C1 segment of cervical spinal cord (tissue), 14 donors: ENCODE data around the gene OS9.

Experiments
- DNase-seq, 14 donors: peaks; one replicate each; lab custom pipeline; 2025; lab: John Stamatoyannopoulos, UW

OS9 gene

DNA sequence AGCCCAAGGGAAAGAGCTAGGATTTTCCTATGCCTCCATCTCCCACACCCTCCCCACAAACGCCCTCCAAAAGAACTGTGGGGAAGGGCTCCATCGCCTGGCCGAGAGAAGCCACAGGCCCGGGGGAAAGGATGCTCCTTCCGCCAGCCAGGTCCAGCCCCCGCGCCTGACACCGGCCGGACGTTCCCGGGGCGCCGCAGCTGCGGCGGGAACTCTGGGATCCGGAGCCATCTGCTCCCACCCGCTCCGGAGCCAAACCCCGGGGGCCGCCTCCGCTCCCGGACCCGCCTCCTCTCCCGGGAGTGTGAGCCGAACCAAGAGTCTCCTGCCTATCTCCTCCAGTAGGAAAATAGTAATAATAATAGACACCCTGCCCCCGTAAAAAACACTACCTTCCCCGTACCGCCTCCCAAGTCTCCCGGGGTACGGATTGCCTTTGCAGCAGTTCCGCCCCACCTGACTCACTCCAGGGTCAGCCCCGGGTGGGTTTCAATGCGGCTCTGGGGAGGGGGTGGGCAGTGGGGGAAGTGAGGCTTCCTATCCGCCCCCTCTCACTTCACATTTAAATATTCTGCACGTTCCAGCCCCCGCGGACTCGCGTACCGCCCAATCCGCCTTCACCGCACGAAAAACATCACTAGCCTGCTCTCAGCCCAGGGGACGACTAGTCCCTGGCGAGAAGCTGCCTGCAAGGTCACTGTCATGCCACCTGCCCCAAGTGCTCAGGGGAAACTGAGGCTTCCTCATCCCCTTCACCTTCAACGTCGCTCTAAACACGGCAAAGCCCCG lies 42.2 kb downstream of the OS9 start:
- peak in 6 of 14 donors; percentile 13 to 94 (median 25) for DNase-seq

DNA sequence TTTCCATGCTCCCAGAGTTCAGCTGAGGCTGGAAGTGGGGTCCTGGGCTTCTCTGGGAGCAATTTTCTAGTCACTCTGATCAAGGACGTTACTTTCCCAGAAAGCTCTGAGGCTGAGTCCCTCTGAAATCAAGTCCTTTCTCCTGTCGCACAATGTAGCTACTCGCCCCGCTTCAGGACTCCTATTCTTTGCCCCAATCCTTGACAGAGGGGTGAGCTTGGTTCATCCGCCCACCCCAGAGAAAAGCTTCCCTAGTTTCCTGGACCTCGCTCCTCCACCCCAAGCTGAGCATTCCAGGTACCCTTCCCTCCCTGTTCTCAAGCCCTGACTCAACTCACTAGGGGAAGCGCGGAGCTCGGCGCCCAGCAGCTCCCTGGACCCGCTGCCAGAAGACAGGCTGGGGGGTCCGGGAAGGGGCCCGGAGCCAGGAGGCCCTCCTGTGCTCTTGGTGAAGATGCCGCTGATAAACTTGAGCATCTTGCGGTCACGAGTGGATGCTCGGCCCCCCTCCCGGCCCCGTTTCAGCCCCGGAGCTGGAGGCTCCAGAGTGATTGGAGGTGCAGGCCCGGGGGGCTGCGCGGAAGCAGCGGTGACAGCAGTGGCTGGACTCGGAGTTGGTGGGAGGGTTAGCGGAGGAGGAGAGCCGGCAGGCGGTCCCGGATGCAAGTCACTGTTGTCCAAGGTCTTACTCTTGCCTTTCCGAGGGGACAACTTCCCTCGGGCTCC lies 43.0 kb downstream of the OS9 start:
- peak in 1 of 14 donors; percentile 57 for DNase-seq

DNA sequence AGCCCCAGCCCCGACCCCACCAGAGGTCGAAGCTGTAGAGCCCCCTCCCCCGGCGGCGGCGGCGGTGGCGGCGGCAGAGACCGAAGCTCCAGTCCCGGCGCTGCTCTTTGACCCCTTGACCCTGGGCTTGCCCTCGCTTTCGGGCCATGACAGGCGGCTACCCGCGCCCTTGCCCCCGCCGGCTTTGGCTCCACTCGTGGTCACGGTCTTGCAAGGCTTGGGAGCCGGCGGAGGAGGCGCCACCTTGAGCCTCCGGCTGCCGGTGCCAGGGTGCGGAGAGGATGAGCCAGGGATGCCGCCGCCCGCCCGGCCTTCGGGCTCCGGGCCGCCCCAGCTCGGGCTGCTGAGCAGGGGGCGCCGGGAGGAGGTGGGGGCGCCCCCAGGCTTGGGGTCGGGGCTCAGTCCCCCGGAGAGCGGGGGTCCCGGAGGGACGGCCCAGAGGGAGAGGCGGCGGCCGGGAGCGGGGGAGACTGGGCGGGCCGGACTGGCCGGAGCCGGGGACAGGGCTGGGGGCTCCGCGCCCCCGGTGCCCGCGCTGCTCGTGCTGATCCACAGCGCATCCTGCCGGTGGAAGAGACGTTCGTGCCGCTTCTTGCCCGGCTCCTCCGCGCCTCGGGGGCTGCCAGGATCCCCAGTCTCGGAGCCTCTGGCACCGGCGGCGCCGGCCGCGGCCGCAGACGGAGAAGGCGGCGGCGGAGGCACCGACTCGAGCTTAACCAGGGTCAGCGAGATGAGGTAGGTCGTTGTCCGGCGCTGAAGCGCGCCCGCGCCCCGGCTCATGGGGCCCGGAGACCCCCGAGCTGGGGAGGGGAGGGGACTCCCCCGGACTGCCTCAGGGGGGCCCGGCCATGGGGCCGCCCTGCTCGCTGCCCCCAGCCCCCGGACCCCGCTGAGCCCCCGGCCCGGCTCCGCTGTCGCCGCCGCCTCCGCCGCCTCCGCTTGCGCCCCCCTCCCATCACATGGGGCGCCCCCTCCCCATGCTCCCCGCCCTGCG lies 43.8 kb downstream of the OS9 start:
- no peak for DNase-seq

GRCh38 chr12:57738661-57739237 lies 44.8 kb downstream of the OS9 start, which contains the start of gene AGAP2:
AGAP2 (minus strand) TSS chr12:57738742; CDS start chr12:57738246, 496 bp downstream.
- peak in 2 of 14 donors; percentile 10 to 80 for DNase-seq

- DNase-seq: no peak
These were observed 45.5 kb downstream of the OS9 start for GRCh38 chr12:57739387-57739786.

DNA sequence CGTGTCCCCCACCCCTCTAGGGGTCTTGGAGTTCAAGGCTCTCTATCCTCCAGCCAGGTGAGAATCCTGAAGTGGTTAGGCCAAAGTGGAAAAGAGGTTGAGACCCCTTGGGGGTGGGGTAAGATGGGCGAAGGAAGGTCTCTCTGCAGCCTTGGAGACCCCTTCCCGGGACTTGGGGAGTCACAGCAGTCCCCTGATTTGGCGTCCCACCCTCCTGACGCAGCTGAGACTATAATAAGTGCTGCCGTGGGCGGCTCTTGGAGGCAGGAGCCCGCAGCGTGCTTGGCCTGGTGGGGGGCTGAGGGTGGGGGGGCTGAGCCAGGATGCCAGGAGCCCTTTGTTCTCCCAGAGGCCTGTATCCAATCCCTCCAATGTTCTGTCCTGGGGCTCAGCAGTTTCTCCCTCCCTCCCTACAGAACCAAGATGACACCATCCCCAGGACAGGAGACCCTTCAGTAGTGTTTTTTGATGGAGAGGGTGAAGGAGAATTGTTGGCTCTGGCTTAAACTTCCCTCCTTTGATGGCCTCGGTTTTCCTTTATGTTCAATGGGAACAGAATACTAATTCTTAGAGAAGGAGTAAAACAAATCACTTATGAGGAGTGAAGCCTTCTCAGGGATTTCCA lies 46.1 kb downstream of the OS9 start:
- DNase-seq: no peak

GRCh38 chr12:57740656-57741412 lies 46.9 kb downstream of the OS9 start:
- no peak for DNase-seq

DNA sequence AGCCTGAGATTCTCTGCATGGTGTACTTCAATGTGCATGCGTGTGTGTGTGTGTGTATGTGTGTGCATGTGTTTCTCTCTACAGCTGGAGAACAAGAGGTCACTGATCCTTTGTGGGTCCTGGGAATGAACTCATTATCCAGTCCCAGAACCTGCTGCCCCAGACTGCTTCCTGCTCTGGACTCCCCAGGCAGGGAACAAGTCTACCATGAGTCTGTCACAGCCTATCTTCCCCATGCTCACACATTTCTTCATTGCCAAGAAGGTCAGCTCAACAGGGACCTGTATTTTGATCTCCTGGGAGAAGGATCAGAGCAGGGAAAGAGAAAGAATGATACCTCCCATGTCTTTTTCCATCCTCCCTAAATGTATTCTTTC lies 47.5 kb downstream of the OS9 start:
- no peak for DNase-seq

DNA sequence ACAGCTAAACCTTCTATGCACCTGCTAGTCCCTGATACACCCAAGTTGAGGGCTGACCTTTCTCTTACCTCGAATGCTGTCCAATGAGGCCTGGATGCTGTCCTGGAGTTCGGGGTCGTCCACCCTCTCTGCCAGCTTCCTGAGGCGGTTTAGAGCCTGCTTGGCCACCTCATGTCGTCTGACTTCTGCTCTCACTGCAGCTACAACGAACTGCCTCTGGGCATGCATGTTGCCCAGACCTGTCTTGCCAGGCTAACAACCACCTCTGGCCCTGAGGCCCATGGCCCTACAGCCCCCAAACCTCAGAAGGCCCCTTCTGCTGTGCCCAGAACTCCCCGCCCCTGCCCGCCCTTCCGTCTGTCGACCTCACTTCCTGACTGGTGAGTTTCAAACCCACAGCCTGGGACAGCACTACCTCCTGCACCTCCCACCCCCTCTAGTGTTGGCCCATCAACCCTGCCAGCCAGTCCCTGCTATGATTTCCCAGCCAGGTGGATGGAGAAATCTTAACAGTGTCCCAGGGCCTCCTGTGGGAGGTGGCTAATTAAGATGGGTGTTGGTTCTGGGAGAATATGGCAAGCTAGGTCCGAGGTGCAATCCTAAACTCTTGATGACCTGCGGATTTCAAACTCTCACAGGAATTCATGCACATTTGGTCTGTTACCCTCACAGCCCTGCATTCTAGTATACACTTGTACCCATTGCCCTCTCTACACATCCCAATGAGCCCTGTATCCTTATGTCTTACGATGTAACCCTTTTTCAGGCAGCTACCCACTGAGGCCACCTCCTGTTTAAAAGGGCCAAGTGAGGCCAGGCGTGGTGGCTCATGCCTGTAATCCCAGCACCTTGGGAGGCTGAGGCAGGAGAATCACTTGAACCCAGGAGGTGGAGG lies 48.2 kb downstream of the OS9 start:
- no peak for DNase-seq

DNA sequence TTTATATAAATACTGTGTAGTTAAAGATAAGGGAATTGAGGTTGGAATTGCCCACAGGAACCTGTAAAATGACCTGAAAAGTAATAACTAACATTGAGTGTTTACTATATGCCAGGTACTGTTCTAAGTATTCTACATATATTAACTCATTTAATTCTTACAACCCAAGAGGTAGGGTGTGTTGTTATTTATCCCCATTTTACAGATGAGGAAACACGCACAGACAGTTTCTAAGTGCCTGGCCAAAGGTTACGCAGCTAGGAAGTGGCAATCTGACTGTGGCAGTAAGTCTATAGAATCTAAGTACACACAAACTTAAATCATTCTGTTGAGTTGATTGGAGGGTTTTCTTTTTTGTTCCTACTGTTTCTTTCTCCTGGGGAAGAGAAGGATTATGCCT lies 49.8 kb downstream of the OS9 start:
- DNase-seq: no peak

- DNase-seq: peak in 2 of 14 donors; percentile 76 to 84
These were observed 50.4 kb downstream of the OS9 start for GRCh38 chr12:57744194-57744776.

DNA sequence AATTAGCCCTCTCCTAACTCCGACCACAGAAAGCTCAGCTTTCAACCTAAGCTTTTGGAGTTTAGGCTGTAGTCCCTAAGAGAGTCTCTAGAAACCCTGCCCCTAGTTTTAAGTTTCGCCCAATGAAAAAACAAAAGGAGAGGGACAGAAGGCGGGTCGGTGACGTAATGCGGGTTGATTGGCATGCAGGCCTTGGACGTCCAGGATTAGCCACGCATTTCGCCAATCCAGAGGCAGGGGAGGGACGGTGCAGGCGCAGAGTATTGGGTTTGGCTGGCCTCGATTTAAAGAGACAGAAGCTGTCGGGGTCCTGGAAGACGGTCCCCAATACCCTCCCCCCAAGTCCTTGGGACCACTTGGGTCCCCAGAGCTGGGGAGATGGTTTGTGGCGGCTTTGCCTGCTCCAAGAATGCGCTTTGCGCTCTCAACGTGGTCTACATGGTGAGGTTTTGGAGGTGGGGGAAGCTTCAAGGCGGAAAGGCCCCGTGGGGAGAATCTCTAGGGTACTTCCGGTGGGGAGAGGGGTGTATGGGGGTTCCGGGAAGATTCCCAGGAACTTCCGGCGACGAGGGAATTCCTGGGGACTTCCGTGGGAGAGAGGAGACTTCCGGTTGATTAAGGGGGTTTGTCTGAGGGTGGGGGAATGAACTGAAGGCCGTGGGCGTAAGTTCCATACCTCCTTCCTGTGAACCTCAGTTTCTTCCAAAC lies 51.0 kb downstream of the OS9 start, which contains the start of gene TSPAN31:
TSS of gene TSPAN31 (plus strand) at position 263 of the 708 bp plus-strand sequence. CDS start at position 379, 116 bp downstream.
- DNase-seq: peak; percentile 49 to 98 (median 89)

DNA sequence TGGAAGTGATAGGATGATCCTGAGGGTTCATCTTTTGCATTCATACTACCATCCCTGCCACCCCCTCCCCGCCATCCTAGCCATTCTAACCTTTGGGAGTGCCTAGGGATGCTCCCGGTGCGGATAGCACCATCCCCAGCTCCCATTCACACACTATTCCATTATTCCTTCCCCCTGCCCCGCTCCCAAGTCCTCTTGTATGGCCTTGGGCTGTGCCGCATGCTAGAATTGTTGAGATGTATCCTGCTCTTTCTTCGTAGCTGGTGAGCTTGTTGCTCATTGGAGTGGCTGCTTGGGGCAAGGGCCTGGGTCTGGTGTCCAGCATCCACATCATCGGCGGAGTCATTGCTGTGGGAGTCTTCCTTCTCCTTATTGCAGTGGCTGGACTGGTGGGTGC lies 51.6 kb downstream of the OS9 start:
- peak in 2 of 14 donors; percentile 42 to 47 for DNase-seq

GRCh38 chr12:57746025-57746424 lies 52.1 kb downstream of the OS9 start:
- no peak for DNase-seq

DNA sequence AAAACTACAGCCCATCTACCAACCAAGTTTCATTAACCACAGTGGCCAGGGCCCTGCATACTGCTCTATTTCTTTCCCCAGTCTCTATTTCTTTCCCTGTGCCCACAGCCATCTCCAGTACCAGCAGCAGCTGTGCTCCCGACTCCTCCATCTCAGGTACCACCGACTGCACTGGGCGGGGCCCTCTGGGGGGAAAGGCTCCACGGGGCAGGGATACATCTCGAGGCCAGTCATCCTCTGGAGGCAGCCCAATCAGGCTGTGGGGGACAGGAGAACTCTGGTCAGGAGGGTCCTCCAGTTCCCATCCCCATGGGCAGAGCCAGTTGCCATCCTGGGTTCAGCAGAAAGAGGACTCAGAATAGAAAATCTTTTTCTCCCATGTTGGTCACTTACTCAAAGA lies 55.1 kb downstream of the OS9 start:
- no peak for DNase-seq

DNA sequence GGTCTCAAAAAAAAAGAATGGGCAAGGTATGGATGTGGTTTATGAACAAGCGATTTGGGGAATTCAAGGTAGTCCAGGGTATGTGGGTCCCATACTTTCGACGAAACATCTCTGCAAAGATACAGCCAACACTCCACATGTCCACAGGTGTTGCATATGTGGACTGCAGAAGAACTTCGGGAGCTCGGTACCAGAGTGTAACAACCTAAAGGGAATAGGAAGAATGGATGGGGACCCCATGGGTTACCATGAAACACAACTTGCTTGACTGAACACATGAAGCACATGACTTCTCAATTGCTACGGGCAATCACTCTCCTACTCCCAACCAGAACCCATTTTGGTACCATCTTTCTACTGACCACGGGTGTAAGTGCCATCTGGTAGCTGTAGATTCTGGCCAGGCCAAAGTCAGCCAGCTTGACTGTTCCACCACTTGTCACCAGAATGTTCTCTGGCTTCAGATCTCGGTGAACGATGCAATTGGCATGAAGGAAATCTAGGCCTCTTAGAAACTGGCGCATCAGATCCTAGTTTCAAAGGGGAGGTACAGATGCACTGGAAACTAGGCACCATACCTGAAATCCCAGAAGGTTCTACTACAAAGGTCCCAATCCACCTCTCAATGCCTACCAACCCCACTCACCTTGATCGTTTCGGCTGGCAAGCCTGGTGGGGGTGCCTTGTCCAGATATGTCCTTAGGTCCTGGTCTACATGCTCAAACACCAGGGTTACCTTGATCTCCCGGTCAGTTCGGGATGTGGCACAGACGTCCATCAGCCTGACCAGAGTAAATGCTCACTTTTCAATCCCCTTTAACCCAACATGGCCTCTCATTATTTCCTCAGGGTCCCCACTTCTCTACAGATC lies 56.9 kb downstream of the OS9 start:
- DNase-seq: no peak

- no peak for DNase-seq
These were observed 57.5 kb downstream of the OS9 start for GRCh38 chr12:57751432-57751787.
